NOMO-1 (cell line): ENCODE measurements around the gene TMPRSS11A.

Experiments used
- DNase-seq, 2 experiments: peaks; one replicate each; lab custom pipeline; 2025; ENCODE audit not compliant: unreplicated experiment in 2 of 2; lab: John Stamatoyannopoulos, UW

The TMPRSS11A gene

DNA sequence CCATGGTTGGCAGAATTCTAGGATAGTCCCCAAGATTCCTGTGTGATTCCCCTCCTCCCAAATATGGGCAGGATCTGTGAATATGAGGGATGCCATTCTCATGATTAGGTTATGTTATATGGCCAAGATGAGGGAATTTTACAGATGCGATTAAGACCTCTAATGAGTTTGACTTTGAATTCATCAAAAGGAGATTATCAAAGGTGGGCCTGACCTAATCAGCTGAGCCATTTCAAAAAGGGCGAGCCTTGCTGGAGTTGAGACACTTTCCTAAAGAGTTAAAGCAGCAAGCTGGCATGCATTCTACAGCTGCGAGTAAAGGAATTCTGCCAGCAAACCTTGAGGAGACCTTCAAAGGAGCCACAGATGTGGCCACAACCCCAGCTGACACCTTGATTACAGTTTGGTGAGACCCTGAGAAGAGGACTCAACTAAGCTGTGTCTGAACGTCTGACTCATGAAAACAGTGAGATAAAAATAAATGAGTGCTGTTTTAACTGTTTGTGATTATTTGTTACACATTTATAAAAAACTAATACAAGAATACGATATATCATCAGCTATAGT, 47.8 kb downstream of the TMPRSS11A start:
- DNase-seq, result no peak

DNA sequence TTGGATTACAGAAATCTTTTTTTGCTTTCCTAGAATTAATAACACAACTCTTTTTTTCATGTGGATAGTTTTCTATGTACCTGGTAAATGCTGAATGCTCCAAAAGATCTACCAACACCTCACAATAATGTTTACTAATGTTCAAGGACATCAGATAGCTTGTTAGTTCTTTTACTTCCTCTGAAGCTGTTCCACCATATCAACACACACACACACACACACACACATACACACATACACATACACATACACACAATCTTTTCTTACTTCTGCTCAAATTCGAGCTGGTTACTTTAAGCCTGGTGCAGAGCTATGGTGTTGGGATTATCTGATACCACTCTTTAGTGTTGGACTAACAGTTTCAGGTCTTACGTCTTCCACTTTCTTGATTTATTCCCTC, 51.2 kb downstream of the TMPRSS11A start:
- no peak for DNase-seq

DNA sequence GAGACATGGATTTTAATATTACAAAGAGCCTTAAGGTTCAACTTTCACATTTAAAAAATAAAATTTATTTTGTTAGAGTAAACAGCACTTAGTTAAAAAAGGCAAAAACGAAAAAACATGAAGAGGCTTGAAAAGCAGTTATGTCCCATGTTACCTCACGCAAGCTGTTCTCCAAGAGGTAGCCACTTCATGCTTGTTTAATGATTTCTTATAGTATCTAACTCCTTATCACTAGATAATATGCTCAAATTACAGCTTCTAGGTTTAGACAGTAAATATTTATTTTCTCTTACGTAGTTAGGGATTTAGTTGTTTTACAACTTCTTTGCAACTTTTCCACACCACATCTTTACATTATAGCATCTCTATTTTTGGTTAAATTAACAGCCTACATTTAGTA, 51.7 kb downstream of the TMPRSS11A start:
- no peak for DNase-seq

DNA sequence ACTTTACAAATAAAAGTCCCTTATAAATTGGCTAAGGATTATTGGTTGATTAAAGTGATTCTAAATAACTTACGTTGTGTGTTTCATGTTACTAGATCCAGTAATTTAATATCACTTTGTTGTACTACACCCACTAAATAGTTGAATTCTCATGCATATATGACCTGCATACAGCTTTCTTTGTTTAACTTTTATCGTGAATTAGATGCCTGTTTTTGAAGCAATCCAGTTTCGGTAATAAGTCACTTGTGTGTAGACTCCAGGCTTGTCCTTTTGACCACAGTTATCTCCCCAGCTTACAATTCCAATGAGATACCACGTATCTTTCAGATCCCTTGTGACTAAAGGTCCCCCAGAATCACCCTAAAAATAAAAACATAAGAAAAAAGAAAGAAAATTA, 52.2 kb downstream of the TMPRSS11A start:
- DNase-seq, result no peak

DNA sequence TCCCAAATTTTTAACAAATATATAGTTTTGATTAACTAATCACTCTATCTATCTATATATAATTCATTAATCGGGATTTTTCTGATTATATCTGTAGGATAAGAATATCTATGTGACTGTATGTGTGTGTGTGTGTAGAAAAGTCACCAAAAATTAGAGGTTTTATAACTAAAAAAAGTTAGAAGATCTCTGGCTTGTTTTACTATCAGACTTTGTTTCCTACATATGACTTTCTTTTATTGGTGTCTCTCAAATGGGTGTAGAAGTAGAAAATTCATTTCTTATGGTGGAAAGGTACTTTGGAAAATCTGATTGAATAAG, 52.7 kb downstream of the TMPRSS11A start:
- DNase-seq, result no peak

DNA sequence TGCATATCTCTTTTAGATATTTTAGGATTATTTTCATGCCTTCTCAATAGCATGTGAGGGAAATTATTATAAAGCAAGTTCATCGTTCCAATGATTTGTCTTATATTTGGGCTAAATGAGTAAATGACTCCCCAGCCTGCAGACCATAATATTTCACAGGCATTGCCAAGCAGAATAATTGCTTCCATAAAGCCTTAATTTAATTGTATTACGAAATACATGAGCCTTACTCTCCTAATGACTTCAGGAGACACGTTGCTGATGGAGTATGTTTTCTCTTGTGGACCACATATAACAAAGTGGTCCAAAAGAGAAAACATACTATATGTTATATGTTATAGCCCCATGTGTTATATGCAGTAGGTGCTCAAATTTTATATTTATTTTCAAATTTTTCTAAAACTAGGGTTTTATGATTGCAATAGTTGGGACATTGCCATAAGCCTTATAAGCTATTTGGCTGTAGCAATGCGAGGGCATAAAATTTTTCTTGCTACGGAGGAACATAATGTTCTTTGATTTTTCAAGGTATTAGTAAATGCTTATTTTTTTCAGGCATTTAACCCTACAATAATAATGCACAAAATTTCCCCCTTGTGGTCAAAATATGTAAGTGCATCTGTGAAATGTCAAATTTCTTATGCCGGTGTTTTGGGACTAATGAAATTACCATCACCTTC, 53.2 kb downstream of the TMPRSS11A start:
- peak in 1 of 2 experiments; percentile 45 for DNase-seq

DNA sequence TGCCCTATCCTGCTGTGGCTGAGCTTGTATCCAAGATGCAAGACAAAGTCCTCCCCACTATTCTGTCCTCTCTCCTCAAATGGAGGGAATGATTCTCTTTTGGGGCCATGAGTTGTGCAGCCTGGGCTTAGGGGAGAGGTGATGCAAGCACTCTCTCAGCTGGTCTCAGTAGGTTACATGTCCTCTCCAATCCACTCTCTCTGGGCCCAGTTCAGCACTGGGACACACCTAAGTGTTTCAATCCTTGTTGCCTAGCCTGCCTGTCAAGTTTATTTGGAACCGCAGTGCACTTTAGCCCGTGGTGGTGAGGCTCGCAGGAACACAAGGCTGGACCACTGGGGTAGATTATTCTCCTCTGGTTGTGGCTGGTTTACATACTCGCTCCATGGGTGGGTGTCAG, 55.6 kb downstream of the TMPRSS11A start:
- no peak for DNase-seq

DNA sequence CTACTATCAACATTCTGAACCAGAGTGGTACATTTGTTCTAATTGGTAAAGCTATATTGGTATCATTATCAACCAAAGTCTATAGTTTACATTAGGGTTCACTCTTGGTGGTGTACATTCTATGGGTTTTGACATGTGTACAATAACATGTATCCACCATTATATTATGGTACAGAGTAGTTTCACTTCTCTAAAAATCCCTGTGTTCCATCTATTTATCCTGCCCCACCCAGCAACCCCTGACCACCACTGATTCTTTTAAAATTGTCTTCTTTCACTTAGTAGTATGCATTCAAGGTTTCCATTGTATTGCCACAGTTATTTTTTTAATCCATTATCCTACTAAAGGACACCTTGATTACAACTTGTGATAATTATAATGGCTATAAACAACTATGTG, 64.2 kb downstream of the TMPRSS11A start:
- peak; percentile 51 to 68 for DNase-seq

DNA sequence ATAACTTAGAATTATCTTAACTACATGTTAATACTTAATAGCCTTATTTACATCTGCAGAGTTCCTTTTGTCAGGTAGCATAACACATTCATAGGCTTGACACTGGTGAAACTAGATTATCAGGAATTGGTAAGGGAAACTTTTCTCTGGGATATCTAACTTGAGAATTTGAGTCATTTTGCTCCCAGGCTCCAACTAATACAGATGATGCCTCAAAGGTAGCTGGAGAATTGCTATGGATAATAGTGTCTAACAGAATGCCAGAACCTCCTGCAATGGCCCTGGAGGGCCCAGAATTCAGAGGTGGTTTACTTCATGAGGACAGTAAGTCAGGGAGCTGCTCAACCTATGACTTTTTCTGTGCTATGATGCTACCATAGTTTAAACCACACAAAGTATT, 65.6 kb downstream of the TMPRSS11A start:
- no peak for DNase-seq

DNA sequence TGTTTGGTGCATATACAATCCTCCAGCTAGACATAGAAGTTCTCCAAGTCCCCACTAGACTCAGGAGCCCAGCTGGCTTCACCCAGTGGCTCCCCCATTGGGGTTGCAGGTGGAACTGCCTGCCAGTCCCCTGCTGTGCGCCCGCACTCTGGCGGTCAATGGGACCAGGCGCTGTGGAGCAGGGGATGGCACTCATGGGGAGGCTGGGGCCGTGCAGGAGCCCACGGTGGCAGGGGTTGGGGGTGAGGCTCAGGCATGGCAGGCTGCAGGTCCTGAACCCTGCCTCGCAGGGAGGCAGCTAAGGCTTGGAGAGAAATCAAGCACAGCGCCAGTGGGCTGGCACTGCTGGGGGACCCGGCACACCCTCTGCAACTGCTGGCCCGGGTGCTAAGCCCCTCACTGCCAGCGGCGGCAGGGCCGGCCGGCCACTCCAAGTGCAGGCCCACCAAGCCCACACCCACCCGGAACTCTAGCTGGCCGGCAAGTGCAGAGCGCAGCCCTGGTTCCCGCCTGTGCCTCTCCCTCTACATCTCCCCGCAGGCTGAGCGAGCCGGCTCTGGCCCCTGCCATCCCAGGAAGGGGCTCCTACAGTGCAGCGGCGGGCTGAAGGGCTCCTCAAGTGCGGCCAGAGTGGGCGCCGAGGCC, 66.8 kb downstream of the TMPRSS11A start:
- DNase-seq, result no peak

DNA sequence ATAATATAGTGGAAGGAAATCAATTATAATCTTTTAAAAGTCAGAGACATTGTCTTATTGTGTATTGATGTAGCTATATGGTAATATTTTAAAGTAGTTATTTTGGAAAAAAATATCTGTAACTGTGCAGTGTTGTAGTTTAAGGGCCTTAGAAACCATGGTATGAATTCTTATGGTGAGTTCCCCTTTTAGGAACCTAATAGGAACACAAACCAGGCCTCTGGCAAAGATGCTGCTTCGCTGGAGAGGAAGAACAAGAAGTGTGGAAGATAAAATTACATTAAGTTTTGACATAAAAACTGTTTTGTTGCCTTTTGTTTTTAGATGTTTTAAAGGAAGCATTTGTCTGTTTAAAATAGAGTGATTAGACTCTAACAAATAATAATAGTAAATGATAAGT, 68.6 kb downstream of the TMPRSS11A start:
- DNase-seq, result peak in 1 of 2 experiments; percentile 23

DNA sequence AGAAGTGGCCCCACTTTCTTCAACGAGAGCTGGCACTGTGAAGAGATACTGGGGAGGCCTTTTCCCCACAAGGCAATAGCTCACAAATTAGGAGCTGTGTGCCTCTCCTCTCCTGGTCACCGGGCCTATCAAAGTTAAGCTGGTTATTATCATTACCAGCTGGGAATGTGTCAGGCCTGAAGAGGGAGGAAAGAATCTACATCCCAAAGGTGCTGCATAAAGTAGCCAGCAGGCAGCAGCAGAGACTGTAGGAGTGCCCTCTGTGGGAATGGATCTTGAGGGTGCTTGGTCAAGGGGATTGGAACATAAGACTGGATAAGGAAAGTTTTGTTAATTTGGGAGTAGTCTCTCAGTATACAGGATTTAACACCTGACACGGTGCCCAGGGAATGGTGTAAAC, 70.4 kb downstream of the TMPRSS11A start:
- no peak for DNase-seq

DNA sequence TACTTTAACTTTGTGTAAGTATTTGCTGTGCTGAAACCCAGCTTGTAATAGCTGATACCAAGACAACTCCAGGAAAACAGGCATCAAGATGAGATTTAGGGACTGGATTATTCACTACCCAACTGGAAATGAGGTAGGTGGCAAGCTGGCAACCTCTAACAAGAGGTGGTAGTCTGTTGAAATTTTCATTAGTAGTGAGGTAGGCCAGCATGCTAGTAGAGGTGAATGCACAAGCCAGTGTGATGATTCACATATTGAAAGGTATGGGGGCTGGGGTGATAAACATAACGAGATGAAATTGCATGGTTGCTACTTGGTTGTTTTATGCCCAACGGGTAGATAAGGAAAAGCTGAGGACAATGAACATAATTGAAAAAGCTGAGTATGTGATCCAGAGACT, 71.0 kb downstream of the TMPRSS11A start:
- DNase-seq, result no peak

DNA sequence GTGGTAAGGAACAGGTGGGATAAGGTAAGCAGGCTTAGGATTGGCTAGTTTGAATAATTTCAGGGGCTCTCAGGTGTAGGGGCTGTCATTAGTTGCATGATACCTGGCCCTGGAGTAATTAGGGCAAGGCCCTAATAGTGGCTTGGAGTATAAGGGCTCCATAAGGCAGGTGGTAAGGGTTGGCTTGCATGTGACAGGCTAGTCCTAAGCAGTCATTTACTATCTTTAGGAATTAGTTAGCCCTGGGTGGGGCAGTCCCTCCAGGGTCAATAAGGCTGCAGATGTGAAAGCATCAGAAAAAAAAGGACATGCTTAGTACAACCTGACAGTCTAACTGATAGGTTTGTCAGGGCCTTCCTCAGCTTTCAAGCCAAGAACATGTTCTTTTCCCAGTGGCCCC, 71.6 kb downstream of the TMPRSS11A start:
- DNase-seq, result no peak

DNA sequence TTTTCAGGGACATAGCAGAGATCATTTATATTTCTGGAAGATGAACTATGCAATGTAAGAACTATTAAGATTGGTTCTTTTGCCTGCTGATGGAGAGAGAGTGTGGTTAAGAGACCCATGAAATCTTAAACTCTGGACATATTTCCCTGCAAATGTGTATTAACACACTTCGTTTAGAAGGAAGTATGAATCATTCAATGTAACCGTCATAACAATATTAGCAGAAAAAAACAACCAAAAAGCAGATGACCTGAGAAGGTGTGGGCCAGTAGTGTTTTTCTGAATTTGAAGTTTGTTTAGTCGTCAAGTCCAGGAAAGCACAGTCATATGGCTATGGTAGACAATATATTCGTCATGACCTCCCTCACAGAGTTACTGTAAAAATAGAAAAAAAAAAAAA, 77.0 kb downstream of the TMPRSS11A start:
- peak in 1 of 2 experiments; percentile 61 for DNase-seq

DNA sequence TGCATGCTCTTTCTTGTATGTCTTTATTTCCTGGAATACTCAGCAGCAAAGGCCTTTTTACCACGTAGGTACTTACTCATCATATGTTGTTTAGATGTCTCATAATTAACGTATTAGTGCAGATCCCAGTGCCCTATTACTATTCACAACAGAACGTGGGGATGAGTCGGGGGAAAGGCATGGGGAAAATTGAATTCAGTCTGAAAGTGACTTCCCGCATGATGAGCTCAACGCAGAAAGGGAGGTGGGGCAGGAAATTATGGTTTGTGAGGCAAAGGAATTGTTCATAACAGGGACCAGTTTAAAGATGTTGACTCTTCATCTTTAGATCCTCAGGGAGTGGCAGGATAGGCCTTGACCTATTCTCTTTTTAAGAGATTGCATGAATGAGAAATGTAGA, 77.5 kb downstream of the TMPRSS11A start:
- DNase-seq, result no peak

DNA sequence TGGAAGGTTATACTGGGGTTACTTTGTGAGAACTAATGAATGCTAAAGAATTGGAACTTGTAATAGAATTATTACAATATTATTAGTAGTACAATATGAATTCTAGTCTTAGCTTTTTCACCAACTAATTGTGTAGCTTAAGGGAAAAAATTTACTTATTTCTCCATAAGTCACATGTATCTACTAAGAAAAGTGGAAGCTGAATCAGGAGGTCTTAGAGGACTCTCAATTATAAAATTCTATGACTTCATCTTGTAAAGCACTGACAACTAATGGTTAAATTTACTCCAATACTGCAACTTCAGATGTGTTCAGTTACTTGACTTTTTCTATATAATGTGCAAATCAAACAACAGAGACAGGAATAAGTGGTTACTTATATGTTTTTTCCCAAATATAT, 78.6 kb downstream of the TMPRSS11A start:
- DNase-seq, result no peak

DNA sequence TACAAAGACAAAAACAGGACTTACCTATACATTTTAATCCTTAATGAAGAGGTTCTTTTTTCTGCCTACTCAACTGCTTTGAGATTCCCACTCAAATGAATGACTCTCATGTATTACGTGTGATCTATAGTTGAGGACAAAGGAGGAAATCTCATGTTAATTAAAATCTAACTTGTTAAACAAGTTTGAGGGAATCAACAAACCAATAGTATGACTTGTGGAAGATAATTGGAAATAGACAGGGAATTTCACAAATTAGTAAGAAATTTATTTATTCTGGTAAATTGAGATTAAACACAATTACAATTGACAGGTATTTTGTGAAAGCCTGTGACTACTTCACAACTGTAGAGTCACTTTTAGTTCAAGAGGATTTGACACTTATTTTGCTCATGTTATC, 79.4 kb downstream of the TMPRSS11A start, which contains the start of gene TMPRSS11D:
Gene TMPRSS11D, minus strand, starts transcription at position 101 of the 400 bp plus-strand sequence. Its CDS starts 69 bp downstream, at position 32.
- DNase-seq, result no peak

DNA sequence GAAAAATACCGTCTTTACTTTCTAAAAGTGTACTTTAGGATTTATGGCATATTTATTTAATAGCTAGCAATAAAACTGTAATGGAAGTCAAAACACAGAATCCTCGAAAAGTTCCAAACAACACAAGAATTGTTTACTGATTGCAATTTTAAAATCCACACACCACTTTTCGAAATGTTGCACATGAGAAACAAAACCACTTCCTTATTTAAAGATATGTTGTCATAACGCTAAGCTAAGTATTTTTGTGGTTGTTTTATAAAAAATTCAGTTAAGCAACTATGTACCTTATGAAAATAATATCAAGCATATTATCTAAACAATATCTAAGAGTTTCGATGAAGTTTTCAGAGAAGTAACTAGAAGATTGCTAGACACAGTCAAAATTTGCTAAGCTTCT, 79.8 kb downstream of the TMPRSS11A start:
- peak; percentile 52 to 82 for DNase-seq

DNA sequence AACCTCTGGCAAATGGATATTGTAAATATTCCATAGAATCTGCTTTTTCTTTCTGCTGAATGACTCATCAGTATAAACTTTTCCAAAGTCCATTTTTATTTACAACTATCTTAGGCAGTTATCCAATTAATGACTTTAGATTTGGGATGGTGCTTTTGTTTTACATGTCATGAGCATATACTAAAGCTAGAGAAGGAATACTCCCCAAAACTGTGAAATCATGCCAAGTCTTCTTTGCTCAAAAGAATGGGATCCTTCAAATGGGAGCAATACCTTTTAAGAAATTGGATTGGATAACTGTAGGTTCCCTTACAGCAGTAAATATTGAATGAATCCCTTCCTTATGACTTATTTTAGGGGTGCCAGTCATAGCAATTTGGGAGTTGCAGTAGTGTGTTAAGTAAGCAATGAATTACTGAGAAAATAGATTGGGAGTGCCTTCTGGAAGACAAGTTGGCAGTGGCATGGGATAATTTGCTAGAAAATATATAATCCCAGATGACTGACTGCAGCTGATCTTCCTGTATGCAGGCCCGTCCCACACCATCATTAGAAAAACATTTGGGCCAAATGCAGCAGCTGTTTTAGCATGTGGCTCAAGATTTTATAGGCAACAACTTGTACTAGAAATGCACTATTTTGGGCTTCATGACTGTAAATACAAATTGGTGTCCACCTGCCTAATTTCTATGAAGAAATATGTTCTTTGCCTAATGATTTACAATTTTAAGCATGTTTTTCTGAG, 82.3 kb downstream of the TMPRSS11A start:
- no peak for DNase-seq

DNA sequence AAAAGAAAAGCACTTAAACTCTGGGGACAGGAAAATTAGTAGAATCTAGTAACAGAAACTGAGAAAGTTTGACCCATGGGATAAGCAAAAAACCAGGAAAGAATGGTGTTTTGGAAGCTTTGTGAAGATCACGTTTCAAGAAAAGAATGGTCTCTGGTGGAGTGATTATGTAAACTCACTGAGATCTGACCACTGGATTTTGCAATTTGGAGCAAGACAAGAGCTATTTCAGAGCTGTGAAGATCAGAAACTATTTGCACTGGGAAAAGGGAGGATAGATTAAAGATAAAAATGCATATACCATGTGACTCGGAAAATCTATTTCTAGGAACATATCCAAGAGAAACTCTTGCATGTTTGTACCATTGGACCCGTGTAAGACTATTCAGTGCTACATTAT, 83.8 kb downstream of the TMPRSS11A start:
- DNase-seq, result peak; percentile 27 to 31

DNA sequence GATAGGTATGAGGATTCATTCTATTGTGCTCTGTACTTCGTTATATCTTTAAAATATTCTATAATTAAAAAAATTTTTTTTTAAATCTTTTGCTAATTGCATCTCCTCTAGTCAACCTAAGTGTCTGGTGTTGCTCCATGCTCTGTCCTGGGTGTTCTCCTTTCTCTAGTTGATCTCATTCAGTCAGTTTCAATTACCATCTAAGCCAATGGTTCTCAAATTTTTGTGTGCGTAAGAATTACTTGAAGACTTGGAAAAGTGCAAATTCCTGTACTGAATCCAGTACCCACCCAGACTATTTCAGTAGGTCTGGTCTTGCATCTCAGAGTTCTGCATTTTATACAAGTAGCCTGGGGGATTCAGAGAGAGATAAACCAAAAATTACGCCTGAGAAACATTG, 86.2 kb downstream of the TMPRSS11A start:
- no peak for DNase-seq
